ENCODE measurements around the gene MB21D2.

DNA sequence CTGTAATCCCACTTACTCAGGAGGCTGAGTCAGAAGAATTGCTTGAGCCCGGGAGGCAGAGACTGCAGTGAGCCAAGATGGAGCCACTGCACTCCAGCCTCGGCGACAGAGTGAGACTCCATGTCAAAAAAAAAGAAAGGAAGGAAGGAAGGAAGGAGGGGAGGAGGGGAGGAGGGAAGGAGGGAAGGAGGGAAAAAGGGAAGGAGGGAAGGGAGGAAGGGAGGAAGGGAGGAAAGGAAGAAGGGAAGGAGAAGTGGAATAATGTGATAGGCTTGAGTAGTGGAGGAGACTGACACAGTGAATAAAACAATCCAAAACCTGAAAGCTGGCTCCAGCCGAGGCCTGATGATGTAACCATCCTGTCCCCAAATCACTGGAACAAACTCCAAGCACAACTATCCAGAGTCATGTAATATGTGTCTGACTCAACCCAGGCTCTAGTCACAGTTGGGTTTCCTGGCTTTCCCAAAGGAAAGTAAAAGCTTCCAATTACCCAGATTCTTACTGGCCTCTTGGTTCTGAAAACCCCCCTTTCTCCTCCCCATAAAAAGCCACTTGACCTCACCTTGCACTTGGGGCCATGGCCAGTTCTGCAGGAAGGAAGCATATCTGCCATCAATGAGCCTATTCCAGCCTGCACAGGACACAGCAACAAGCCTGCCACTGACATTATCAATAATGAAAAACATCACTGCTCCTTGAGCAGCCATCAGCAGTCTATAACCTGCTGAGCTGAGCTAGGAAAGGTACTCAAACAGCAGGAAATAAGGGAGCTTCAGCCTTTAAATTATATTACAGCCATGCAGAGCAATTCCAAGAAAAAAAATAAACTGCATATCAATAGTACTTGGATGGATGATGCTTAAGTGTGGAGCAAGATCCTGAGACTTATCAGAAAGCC is 48.3 kb downstream of the MB21D2 start:
- TF ChIP-seq, protein P1, sequence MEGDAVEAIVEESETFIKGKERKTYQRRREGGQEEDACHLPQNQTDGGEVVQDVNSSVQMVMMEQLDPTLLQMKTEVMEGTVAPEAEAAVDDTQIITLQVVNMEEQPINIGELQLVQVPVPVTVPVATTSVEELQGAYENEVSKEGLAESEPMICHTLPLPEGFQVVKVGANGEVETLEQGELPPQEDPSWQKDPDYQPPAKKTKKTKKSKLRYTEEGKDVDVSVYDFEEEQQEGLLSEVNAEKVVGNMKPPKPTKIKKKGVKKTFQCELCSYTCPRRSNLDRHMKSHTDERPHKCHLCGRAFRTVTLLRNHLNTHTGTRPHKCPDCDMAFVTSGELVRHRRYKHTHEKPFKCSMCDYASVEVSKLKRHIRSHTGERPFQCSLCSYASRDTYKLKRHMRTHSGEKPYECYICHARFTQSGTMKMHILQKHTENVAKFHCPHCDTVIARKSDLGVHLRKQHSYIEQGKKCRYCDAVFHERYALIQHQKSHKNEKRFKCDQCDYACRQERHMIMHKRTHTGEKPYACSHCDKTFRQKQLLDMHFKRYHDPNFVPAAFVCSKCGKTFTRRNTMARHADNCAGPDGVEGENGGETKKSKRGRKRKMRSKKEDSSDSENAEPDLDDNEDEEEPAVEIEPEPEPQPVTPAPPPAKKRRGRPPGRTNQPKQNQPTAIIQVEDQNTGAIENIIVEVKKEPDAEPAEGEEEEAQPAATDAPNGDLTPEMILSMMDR (IDR thresholded peaks at IDR 0.05 in 4 of 5, conservative IDR thresholded peaks at IDR 0.05 in 1 of 5) = no peak
- no peak for TF ChIP-seq POLR2A (IDR thresholded peaks at IDR 0.05)

Data from gastrocnemius medialis (tissue), 4 donors.